CD8-positive, alpha-beta memory T cell (primary cell): ENCODE data around the gene COASY. TPM values are rescaled to one million over a fixed set of nuclear protein-coding genes. Genes with fewer than 3 reads are reported as not detected.

Experiments
- CTCF ChIA-PET: fragments of 350-600 bp; sonication (Branson Sonifier 250); formaldehyde crosslinking; loops from one replicate; lab custom pipeline; 2021; ENCODE audit warnings: antibody characterized with exemption; lab: Charles Lee
- POLR2A ChIA-PET: fragments of 350-600 bp; sonication (Branson Sonifier 250); formaldehyde crosslinking; loops from one replicate; lab custom pipeline; 2021; ENCODE audit warnings: antibody characterized with exemption; lab: Charles Lee
- DNase-seq, 5 donors: peaks; one replicate each; pipeline versions ENCODE4 v3.0.0 to v3.0.0-alpha.2; 2020 to 2022; ENCODE audit warnings: mixed read lengths in 1 of 5
- H3K27ac ChIP-seq: one replicate; pipeline ENCODE4 v1.7.0; 2013; ENCODE audit warnings: low read depth, mild to moderate bottlenecking, low read length, moderate library complexity
- H3K27me3 ChIP-seq: 2 replicates; pipeline ENCODE4 v1.7.0; 2013; ENCODE audit warnings: low read length, mild to moderate bottlenecking; ENCODE audit not compliant: insufficient read depth, poor library complexity, severe bottlenecking
- H3K36me3 ChIP-seq: 2 replicates; pipeline ENCODE4 v1.7.0; 2013; ENCODE audit warnings: mild to moderate bottlenecking, low read length, moderate library complexity; ENCODE audit not compliant: insufficient read depth
- H3K4me1 ChIP-seq: 2 replicates; pipeline ENCODE4 v1.7.0; 2013; ENCODE audit warnings: mild to moderate bottlenecking, low read length, moderate library complexity; ENCODE audit not compliant: insufficient read depth
- H3K4me3 ChIP-seq: 2 replicates; pipeline ENCODE4 v1.7.0; 2013; ENCODE audit warnings: mild to moderate bottlenecking, low read length
- H3K9me3 ChIP-seq: 2 replicates; pipeline ENCODE4 v1.7.0; 2013; ENCODE audit warnings: mild to moderate bottlenecking, low read length
- H3K27ac Mint-ChIP-seq, 8 donors: one replicate each; pipeline ENCODE4 v1.8.0; 2020 to 2021; ENCODE audit warnings: mixed read lengths in 8 of 8, mild to moderate bottlenecking in 6 of 8, inconsistent platforms in 3 of 8, moderate library complexity in 3 of 8
- H3K27me3 Mint-ChIP-seq, 2 donors: one replicate each; pipeline ENCODE4 v1.8.0; 2020 to 2021; ENCODE audit warnings: mixed read lengths in 2 of 2, mild to moderate bottlenecking in 1 of 2, moderate library complexity in 1 of 2
- H3K36me3 Mint-ChIP-seq, 3 donors: one replicate each; pipeline ENCODE4 v1.8.0; 2020 to 2021; ENCODE audit warnings: mixed read lengths in 3 of 3, inconsistent platforms in 1 of 3, mild to moderate bottlenecking in 1 of 3
- H3K4me1 Mint-ChIP-seq, 3 donors: one replicate each; pipeline ENCODE4 v1.8.0; 2020 to 2021; ENCODE audit warnings: mixed read lengths in 3 of 3, inconsistent platforms in 1 of 3, mild to moderate bottlenecking in 1 of 3
- H3K4me3 Mint-ChIP-seq, 7 donors: one replicate each; pipeline ENCODE4 v1.8.0; 2020 to 2021; ENCODE audit warnings: mixed read lengths in 7 of 7, mild to moderate bottlenecking in 6 of 7, moderate library complexity in 4 of 7, inconsistent platforms in 2 of 7
- H3K9me3 Mint-ChIP-seq, 5 donors: one replicate each; pipeline ENCODE4 v1.8.0; 2020 to 2022; ENCODE audit warnings: mixed read lengths in 5 of 5, mild to moderate bottlenecking in 3 of 5, moderate library complexity in 2 of 5, inconsistent platforms in 1 of 5
- polyA plus RNA-seq: library from polyadenylated mRNA; unstranded; fragments of 300-500 nt; fragmentation: Illumina TruSeq; gene quantifications from one replicate; pipeline ENCODE4 v1.2.3, GENCODE V29; 2021
- total RNA-seq, 2 experiments: library from RNA; stranded (reverse); gene quantifications; one replicate each; pipeline ENCODE4 v1.2.3, GENCODE V29; 2021

COASY gene
- total and polyA plus RNA-seq, 3 experiments from 2014 or later = 65.6 to 107 (median 103) TPM

DNA sequence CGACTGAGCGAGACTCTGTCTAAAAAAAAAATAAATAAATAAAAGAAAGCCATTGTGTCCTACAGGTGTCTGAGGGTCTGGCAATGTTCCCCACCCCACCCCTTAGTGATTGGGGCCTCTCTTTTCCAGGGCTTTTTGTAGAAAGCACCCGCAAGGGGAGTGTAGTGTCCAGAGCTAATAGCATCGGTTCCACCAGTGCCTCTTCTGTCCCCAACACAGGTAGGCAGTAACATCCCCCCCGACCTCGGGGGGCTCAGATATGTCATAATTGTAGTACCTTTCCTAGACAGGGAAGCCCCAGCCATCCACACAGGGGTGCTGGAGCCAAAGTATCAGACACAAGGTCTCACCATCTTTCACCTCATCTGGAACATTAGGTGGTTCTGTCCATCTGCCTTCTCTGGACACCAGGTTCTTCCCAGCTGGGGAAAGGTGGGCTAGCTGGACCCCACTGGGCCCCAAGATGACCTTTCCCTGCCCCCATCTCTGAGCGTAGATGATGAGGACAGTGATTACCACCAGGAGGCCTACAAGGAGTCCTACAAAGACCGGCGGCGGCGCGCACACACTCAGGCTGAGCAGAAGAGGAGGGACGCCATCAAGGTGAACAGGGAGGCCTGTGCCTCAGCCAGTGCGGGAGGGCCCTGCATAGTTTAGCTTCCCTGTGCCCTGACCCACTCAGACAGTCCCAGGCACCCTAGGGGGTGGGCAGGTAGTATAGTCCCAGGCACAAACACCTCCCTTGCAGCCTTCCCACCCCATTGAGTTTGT lies 6.6 kb downstream of the COASY start:
- peaks cover 34% of the 10 kb centered on the region for H3K4me1 ChIP-seq
- no peak overlapping the region for H3K4me3 ChIP-seq
- peak overlapping the region in 7 of 8 donors; percentile 24 to 92 (median 62) for H3K27ac Mint-ChIP-seq
- H3K4me3 Mint-ChIP-seq = peak overlapping the region in 5 of 7 donors; percentile 54 to 96 (median 64)
- peaks cover 46% of the 10 kb centered on the region for H3K36me3 ChIP-seq
- H3K9me3 ChIP-seq = no peaks in the 10 kb centered on the region
- POLR2A ChIA-PET = interaction anchor here (2.5 kb wide), 1 partner anchor 9 kb away, joined by 12 read pairs; the partner anchor contains the start of gene PSMC3IP
- CTCF ChIA-PET = interaction anchor here (1.4 to 2.9 kb wide), 3 partner anchors 9 to 21 kb away, joined by 3 to 23 read pairs (median 12); partner anchors contain the start of gene PSMC3IP
- no peak overlapping the region for H3K27ac ChIP-seq
- no peaks in the 10 kb centered on the region for H3K9me3 Mint-ChIP-seq
- H3K27me3 Mint-ChIP-seq = no peaks in the 10 kb centered on the region
- no peaks in the 10 kb centered on the region for H3K27me3 ChIP-seq
- peaks cover 23 to 44% (median 25%) of the 10 kb centered on the region in 3 donors for H3K4me1 Mint-ChIP-seq
- peaks cover 0 to 82% (median 17%) of the 10 kb centered on the region in 3 donors for H3K36me3 Mint-ChIP-seq
- DNase-seq = no peak

- no peak for DNase-seq
- CTCF ChIA-PET = no interaction called here
- Histone ChIP-seq H3K36me3 (peaks cover 53% of the 10 kb centered on the region), H3K27me3 (no peaks in the 10 kb centered on the region), H3K4me3 (no peak overlapping the region), H3K27ac (no peak overlapping the region), H3K4me1 (peaks cover 19% of the 10 kb centered on the region), H3K9me3 (no peaks in the 10 kb centered on the region)
- Mint-ChIP-seq H3K9me3 (no peaks in the 10 kb centered on the region), H3K27ac (peak overlapping the region in 1 of 8 donors; percentile 50), H3K4me3 (no peak overlapping the region), H3K27me3 (no peaks in the 10 kb centered on the region), H3K4me1 (peaks cover 22 to 34% (median 24%) of the 10 kb centered on the region in 3 donors), H3K36me3 (peaks cover 0 to 73% (median 18%) of the 10 kb centered on the region in 3 donors)
- POLR2A ChIA-PET = no interaction called here
These were observed 9.7 kb downstream of the COASY start for GRCh38 chr17:42571435-42572225.

DNA sequence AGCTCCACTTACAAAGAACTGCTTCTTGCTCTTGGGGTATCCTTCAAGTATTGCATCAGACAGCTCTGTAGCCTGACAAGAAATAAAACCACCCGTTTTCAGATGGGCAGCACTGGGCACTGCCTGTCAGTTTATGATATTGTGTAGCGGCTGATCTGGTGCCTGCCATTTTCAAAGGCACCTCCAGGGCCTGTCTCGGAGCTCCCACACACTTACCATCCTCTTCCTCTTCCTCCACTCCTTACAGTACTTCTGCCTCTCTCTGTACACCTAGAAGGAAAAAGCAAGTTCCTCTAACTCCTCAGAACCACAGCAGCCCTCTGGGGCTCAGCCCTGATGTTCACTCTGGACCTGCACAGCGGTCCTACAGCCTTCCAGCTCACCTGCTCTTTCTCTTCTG lies 11.1 kb downstream of the COASY start:
- H3K4me3 ChIP-seq = no peak overlapping the region
- peaks cover 0 to 70% (median 17%) of the 10 kb centered on the region in 3 donors for H3K36me3 Mint-ChIP-seq
- H3K9me3 ChIP-seq = no peaks in the 10 kb centered on the region
- POLR2A ChIA-PET = interaction anchor here (0.5 kb wide), 1 partner anchor 34 kb away, joined by 3 read pairs; no protein-coding TSS in a partner anchor
- peaks cover 53% of the 10 kb centered on the region for H3K36me3 ChIP-seq
- no peaks in the 10 kb centered on the region for H3K9me3 Mint-ChIP-seq
- peak overlapping the region in 1 of 7 donors; percentile 68 for H3K4me3 Mint-ChIP-seq
- CTCF ChIA-PET = no interaction called here
- H3K4me1 ChIP-seq = peaks cover 18% of the 10 kb centered on the region
- peaks cover 24 to 37% (median 29%) of the 10 kb centered on the region in 3 donors for H3K4me1 Mint-ChIP-seq
- no peaks in the 10 kb centered on the region for H3K27me3 ChIP-seq
- DNase-seq = no peak
- no peak overlapping the region for H3K27ac ChIP-seq
- H3K27ac Mint-ChIP-seq = peak overlapping the region in 6 of 8 donors; percentile 14 to 76 (median 53)
- no peaks in the 10 kb centered on the region for H3K27me3 Mint-ChIP-seq

- POLR2A ChIA-PET = no interaction called here
- Mint-ChIP-seq H3K27ac (peak overlapping the region in 1 of 8 donors; percentile 84), H3K36me3 (peaks cover 0 to 62% (median 17%) of the 10 kb centered on the region in 3 donors)
These were observed 12.5 kb downstream of the COASY start for GRCh38 chr17:42574463-42574862.

GRCh38 chr17:42577140-42577531 lies 15.2 kb downstream of the COASY start:
- Mint-ChIP-seq H3K9me3 (no peaks in the 10 kb centered on the region), H3K4me1 (peaks cover 30 to 34% (median 31%) of the 10 kb centered on the region in 3 donors), H3K4me3 (peak overlapping the region; percentile 80 to 99 (median 98)), H3K27ac (peak overlapping the region in 7 of 8 donors; percentile 74 to 98 (median 85)), H3K27me3 (peaks cover 0 to 1% of the 10 kb centered on the region in 2 donors), H3K36me3 (peaks cover 0 to 61% (median 6%) of the 10 kb centered on the region in 3 donors)
- Histone ChIP-seq H3K27me3 (no peaks in the 10 kb centered on the region), H3K4me1 (peaks cover 13% of the 10 kb centered on the region), H3K4me3 (peak overlapping the region; percentile 96), H3K27ac (peak overlapping the region; percentile 64), H3K9me3 (no peaks in the 10 kb centered on the region), H3K36me3 (peaks cover 49% of the 10 kb centered on the region)
- DNase-seq = no peak
- ChIA-PET CTCF (interaction anchor here (0.7 to 5.5 kb wide), 22 partner anchors 7 to 263 kb away, joined by 3 to 44 read pairs (median 7); partner anchors contain the start of genes BECN1, CCR10, COASY and MLX), POLR2A (interaction anchor here (0.8 to 2.6 kb wide), 6 partner anchors 9 to 102 kb away, joined by 3 to 12 read pairs (median 4); partner anchors contain the start of genes MLX, NAGLU, RETREG3 and TUBG1)

More at GRCh38 chr17:42574463-42574862, 12.5 kb downstream of the COASY start:
- Mint-ChIP-seq H3K27me3 (peaks cover 0 to 1% of the 10 kb centered on the region in 2 donors), H3K4me3 (peak overlapping the region in 1 of 7 donors; percentile 74), H3K9me3 (no peaks in the 10 kb centered on the region), H3K4me1 (peaks cover 28 to 36% (median 30%) of the 10 kb centered on the region in 3 donors)
- no peaks in the 10 kb centered on the region for H3K9me3 ChIP-seq
- H3K27me3 ChIP-seq = no peaks in the 10 kb centered on the region
- no peak for DNase-seq
- CTCF ChIA-PET = interaction anchor here (0.6 to 1.4 kb wide), 2 partner anchors 26 to 104 kb away, joined by 4 read pairs; no protein-coding TSS in a partner anchor
- H3K4me1 ChIP-seq = peaks cover 13% of the 10 kb centered on the region
- no peak overlapping the region for H3K4me3 ChIP-seq
- no peak overlapping the region for H3K27ac ChIP-seq
- peaks cover 46% of the 10 kb centered on the region for H3K36me3 ChIP-seq

- peaks cover 0 to 1% of the 10 kb centered on the region in 2 donors for H3K27me3 Mint-ChIP-seq
- no peaks in the 10 kb centered on the region for H3K9me3 Mint-ChIP-seq
- H3K4me3 ChIP-seq = peak within 1 kb of the TSS; percentile 96
- peak within 1 kb of the TSS; percentile 85 for H3K27ac ChIP-seq
- no peaks in the 10 kb centered on the region for H3K27me3 ChIP-seq
- DNase-seq = peak; percentile 82 to 93 (median 89)
- H3K36me3 Mint-ChIP-seq = peaks cover 0 to 61% (median 6%) of the 10 kb centered on the region in 3 donors
- CTCF ChIA-PET = interaction anchor here (0.7 to 5.5 kb wide), 46 partner anchors 8 to 264 kb away, joined by 3 to 44 read pairs (median 5); partner anchors contain the start of genes BECN1, CCR10, COASY and MLX
- peaks cover 50% of the 10 kb centered on the region for H3K36me3 ChIP-seq
- H3K9me3 ChIP-seq = no peaks in the 10 kb centered on the region
- H3K4me3 Mint-ChIP-seq = peak within 1 kb of the TSS; percentile 89 to 99 (median 98)
- H3K4me1 Mint-ChIP-seq = peaks cover 30 to 34% (median 31%) of the 10 kb centered on the region in 3 donors
- H3K4me1 ChIP-seq = peaks cover 13% of the 10 kb centered on the region
- H3K27ac Mint-ChIP-seq = peak within 1 kb of the TSS; percentile 74 to 99 (median 97)
- POLR2A ChIA-PET = interaction anchor here (0.6 to 2.6 kb wide), 9 partner anchors 9 to 612 kb away, joined by 3 to 12 read pairs (median 4); partner anchors contain the start of genes MLX, NAGLU, RETREG3 and TUBG1
These were observed 15.8 kb downstream of the COASY start, which contains the start of gene PSMC3IP for GRCh38 chr17:42577532-42578281. Gene PSMC3IP, minus strand, starts transcription at chr17:42577729. Its CDS starts 43 bp downstream, at chr17:42577686.
